OCI-LY3 (cell line): ENCODE measurements around the gene INS.

Experiments used
- CTCF ChIP-seq: fragments of 200-600, 300-600 bp; sonication (generic); IDR thresholded peaks from 2 replicates; pipeline ENCODE4 v1.5.1; 2014; ENCODE audit warnings: antibody characterized with exemption, low read length, low read depth
- EZH2phosphoT487 ChIP-seq: fragments of 200-600 bp; shearing (Covaris generic); IDR thresholded peaks from 2 replicates; pipeline ENCODE4 v1.6.1; 2018; ENCODE audit warnings: antibody characterized with exemption, mixed run types, low read depth

GRCh38 chr11:2137202-2138067, 23.6 kb downstream of the INS start:
- no peak for TF ChIP-seq CTCF
- TF ChIP-seq EZH2phosphoT487: no peak
